ENCODE data around the gene CDHR5.

The CDHR5 gene

GRCh38 chr11:619628-620050 is 5.1 kb downstream of the CDHR5 start:
- no peak overlapping the region for H3K4me3 ChIP-seq (ENCODE audit: low read depth, low read length)
- no peak for TF ChIP-seq CTCF (IDR thresholded peaks at IDR 0.05; ENCODE audit: low read depth, low read length)

DNA sequence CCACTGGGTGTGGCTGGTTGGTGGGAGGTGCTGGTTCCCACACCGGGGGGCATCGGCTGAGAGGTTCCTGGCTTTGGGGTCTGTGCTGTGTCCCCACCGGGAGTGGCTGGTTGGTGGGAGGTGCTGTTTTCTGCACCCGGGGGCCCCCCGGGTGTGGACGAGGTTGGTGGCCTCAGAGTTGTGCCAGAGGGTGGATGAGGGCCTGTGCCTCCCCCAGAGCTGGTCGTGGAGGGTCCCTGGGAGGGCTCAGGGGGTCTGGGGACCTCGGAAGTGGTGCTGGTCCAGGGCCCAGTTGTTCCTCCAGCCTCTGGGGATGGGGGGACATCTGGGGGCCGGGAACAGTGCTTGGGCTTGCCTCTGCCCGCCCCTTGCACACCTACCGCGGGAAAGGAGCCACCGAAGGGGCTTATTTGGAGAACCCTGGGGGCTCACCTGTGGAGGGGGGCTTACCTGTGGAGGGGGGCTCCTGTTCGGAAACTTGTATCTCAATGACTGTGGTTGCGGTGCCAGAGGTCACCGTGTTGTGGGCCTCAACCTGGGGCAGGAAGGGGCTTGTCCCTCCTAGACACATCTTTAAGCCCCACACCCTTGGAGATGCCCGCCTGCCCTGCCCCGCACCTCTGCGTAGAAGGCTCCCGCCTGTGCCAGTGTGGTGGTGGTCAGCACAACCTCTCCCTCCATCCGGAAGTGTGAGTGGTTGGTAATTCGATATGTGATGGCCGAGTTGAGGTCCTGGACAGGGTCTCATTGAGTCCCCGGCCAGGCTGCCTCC is 5.7 kb downstream of the CDHR5 start:
- no peak for TF ChIP-seq CTCF (IDR thresholded peaks at IDR 0.05; ENCODE audit: low read depth, low read length)
- H3K4me3 ChIP-seq (ENCODE audit: low read depth, low read length): no peak overlapping the region

DNA sequence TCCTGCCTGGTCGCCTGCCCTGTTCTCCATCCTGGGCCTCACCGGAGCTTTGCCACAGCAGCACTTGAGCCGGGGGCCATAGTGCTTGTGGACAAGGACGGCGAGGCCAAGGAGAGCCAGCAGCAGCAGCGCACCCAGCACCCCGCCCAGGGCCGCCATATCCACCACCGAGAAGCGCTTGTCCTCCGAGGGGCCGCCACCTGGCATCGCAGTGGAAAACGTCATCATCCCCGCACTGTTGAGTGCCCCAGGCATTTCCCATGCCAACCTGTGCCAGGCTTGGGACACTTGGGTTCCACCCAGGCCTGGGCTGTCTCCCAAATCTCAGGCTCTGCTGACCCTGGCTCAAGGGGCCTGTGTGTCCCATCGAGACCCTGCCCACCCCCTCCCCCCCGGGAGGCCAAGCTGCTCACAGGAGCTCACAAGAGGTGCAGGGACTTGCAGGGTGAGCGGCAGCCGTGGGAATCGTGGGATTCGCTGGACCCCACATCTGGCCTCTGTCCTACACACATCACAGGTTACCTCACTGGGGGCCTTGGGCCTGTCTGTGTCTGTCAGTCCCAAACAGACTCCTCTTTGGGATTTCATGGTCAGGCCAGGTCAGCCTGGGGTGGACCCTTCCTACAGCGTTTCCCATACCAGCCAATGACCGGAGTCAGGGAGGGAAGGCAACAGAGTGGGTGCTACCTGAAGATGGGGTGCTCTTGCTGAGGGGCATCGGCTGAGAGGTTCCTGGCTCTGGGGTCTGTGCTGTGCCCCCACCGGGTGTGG is 6.7 kb downstream of the CDHR5 start:
- TF ChIP-seq CTCF (IDR thresholded peaks at IDR 0.05; ENCODE audit: low read depth, low read length): no peak
- H3K4me3 ChIP-seq (ENCODE audit: low read depth, low read length): no peak overlapping the region

DNA sequence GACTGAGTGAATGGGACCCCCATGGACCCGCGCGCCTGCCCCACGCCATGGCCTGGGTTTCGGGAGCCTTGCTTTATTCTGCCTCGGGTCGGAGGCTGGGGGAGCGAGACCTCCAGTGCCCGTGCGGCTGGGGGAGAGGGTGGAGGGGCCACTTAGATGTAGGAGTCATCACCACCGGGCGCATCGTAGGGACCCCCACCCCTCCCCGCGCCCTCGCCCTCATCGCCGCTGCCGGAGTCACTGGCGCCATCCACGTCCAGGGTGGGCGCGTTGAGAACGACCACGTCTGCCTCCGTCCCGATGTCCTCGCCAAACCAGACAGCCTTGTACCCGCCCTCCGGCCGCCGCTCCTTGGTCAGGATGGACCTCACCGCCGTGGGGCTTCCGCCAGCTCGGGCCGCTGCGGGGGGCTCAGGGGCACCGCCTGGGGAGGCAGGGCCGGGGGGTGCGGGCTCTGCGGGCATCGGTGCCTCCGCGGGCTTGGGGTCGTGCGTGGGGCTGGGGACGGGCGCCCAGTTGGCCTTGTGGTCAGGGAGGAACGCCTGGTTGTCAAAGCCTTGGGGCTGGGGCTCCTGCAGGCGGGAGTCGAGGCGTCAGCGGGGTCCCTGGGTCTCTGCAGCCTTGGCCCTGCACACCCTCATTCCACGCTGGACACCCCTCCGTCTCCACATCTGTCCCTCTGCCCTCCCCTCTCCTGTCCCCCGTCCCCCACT is 7.4 kb downstream of the CDHR5 start:
- TF ChIP-seq CTCF (IDR thresholded peaks at IDR 0.05; ENCODE audit: low read depth, low read length): no peak
- H3K4me3 ChIP-seq (ENCODE audit: low read depth, low read length): no peak overlapping the region

DNA sequence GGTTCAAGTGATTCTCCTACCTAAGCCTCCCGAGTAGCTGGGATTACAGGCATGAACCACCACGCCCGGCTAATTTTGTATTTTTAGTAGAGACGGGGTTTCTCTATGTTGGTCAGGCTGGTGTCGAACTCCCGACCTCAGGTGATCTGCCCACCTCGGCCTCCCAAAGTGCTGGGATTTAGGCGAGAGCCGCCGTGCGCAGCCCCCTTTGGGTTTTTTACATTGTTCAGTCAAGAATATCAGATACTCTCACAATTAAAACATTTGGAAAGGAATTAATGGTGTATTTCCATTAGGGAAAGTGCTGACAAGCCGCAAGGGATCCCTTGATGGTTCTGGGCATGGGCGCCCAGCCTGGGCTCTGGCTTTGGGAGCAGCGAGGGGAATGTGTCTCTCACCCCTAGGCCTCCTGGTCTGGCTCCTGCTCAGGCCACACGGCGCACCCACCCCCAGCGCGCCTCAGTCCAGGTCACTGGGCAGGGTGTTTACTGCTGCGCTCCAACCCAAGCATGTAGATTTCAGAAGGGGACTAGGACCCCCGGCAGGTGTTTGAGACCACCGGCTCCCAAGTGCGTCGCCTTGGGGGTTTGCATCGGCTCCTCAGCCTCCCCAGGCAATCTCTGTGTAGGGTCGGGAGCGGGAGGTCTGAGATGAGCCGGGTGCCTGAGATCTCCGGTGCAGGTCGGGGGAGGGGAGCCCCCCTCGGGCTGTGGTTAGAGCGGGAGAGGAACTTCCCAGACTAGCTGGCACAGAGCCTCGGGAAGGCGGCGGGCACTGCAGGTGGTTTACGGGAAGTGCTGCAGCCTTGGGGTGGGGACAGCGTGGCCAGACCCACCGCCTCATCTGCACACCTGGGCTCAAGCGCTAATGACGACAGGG is 8.2 kb downstream of the CDHR5 start:
- TF ChIP-seq CTCF (IDR thresholded peaks at IDR 0.05; ENCODE audit: low read depth, low read length): no peak

GRCh38 chr11:615504-616319 is 9.0 kb downstream of the CDHR5 start, which contains the start of gene IRF7:
Gene IRF7 (minus strand): TSS chr11:615950. CDS start chr11:615364, 586 bp downstream.
- TF ChIP-seq CTCF (IDR thresholded peaks at IDR 0.05; ENCODE audit: low read depth, low read length): no peak

More for the DNA sequence above, 8.2 kb downstream of the CDHR5 start:
- no peak overlapping the region for H3K4me3 ChIP-seq (ENCODE audit: low read depth, low read length)

More at GRCh38 chr11:615504-616319, 9.0 kb downstream of the CDHR5 start, which contains the start of gene IRF7:
- H3K4me3 ChIP-seq (ENCODE audit: low read depth, low read length): peak within 1 kb of the TSS; percentile 69
